Endothelial cell of umbilical vein (primary cell): ENCODE measurements around the gene RRAGB. TPM values are rescaled to one million over a fixed set of nuclear protein-coding genes. Genes with fewer than 3 reads are reported as not detected.

Experiments used
- BruUV-seq: library from RNA; stranded (reverse); fragments of 400-500 nt; replicated peaks from 2 replicates; lab custom pipeline; 2021; lab: Mats Ljungman, UMichigan
- CTCF ChIA-PET: fragments of 300-600, 350-600 bp; sonication (Branson Sonifier 250); formaldehyde crosslinking; loops from one replicate; lab custom pipeline; 2021; ENCODE audit warnings: antibody characterized with exemption, inconsistent platforms; lab: Charles Lee
- POLR2A ChIA-PET: fragments of 300-600, 350-600 bp; sonication (Branson Sonifier 250); formaldehyde crosslinking; loops from one replicate; lab custom pipeline; 2021; ENCODE audit warnings: antibody characterized with exemption, inconsistent platforms; lab: Charles Lee
- DNase-seq: peaks from one replicate; pipeline ENCODE4 v3.0.0-alpha.2; 2011; ENCODE audit warnings: low read depth, low spot score
- FAIRE-seq: peaks from 2 replicates; lab custom pipeline; 2011; peaks lifted over from hg19 to GRCh38; lab: Jason Lieb, UNC
- H2AFZ ChIP-seq: 2 replicates; pipeline ENCODE4 v1.6.0; 2012; ENCODE audit warnings: low read depth, low read length, control low read depth, inconsistent platforms
- H3K27ac ChIP-seq: 2 replicates; pipeline ENCODE4 v1.5.1; 2011; ENCODE audit warnings: low read depth, mild to moderate bottlenecking, control low read depth, low read length, moderate library complexity; ENCODE audit not compliant: insufficient read depth
- H3K27me3 ChIP-seq, 2 experiments: 2 replicates each; pipeline versions ENCODE4 v1.6.0 to v1.6.1; 2011; ENCODE audit warnings: low read length in 2 of 2, mixed read lengths in 1 of 2; ENCODE audit not compliant: control insufficient read depth in 2 of 2, insufficient read depth in 2 of 2
- H3K36me3 ChIP-seq, 2 experiments: 2 replicates in 1 of 2; 3 replicates in 1 of 2; pipeline ENCODE4 v1.5.1; 2011; ENCODE audit warnings: low read length in 2 of 2, mild to moderate bottlenecking in 1 of 2, moderate library complexity in 1 of 2; ENCODE audit not compliant: control insufficient read depth in 2 of 2, insufficient read depth in 2 of 2; ENCODE audit errors: extremely low read depth in 1 of 2
- H3K4me1 ChIP-seq: 3 replicates; pipeline ENCODE4 v1.5.1; 2011; ENCODE audit warnings: mild to moderate bottlenecking, low read length; ENCODE audit not compliant: control insufficient read depth, insufficient read depth; ENCODE audit errors: extremely low read depth
- H3K4me2 ChIP-seq: 2 replicates; pipeline ENCODE4 v1.6.1; 2011; ENCODE audit warnings: low read length, control low read depth, mixed read lengths; ENCODE audit not compliant: insufficient read depth
- H3K4me3 ChIP-seq, 3 experiments: fragments of 200-600 bp in 1 of 3; sonication (generic), shearing (Covaris generic) in 1 of 3; replicated peaks in 1 of 3; 2 replicates each; pipeline ENCODE4 v1.5.1; 2011 to 2016; ENCODE audit warnings: control low read depth in 3 of 3, low read length in 3 of 3, mild to moderate bottlenecking in 2 of 3, inconsistent platforms in 1 of 3, low read depth in 1 of 3, moderate library complexity in 1 of 3; ENCODE audit not compliant: insufficient read depth in 1 of 3
- H3K79me2 ChIP-seq: 2 replicates; pipeline ENCODE4 v1.6.0; 2012; ENCODE audit warnings: low read length, inconsistent platforms; ENCODE audit not compliant: control insufficient read depth, insufficient read depth
- H3K9ac ChIP-seq: replicated peaks from 2 replicates; pipeline ENCODE3; 2011; ENCODE audit warnings: low read length, control low read depth; ENCODE audit not compliant: insufficient read depth; ENCODE audit errors: extremely low read depth
- H3K9me1 ChIP-seq: replicated peaks from 3 replicates; pipeline ENCODE4 v1.6.0; 2011; ENCODE audit warnings: mild to moderate bottlenecking, low read length; ENCODE audit not compliant: control insufficient read depth, insufficient read depth; ENCODE audit errors: extremely low read depth
- H3K9me3 ChIP-seq: replicated peaks from 2 replicates; pipeline ENCODE4 v1.5.1; 2012; ENCODE audit warnings: low read length, inconsistent platforms; ENCODE audit not compliant: control insufficient read depth, insufficient read depth
- H4K20me1 ChIP-seq: replicated peaks from 2 replicates; pipeline ENCODE3; 2011; ENCODE audit warnings: mild to moderate bottlenecking, low read length; ENCODE audit not compliant: control insufficient read depth, insufficient read depth; ENCODE audit errors: extremely low read depth
- CTCF ChIP-seq, 2 donors: IDR thresholded peaks; 1 replicate in 1 of 2; 2 replicates in 1 of 2; pipeline ENCODE4 v1.5.1; 2011; ENCODE audit warnings: low read length in 2 of 2, mild to moderate bottlenecking in 2 of 2, moderate library complexity in 2 of 2, control low read depth in 1 of 2, inconsistent platforms in 1 of 2, low read depth in 1 of 2; ENCODE audit not compliant: insufficient read depth in 1 of 2; ENCODE audit errors: extremely low read depth in 1 of 2
- EZH2 ChIP-seq: IDR thresholded peaks from 2 replicates; pipeline ENCODE4 v1.6.1; 2012; ENCODE audit warnings: borderline replicate concordance, low read depth, mild to moderate bottlenecking, moderate library complexity, low read length, inconsistent platforms; ENCODE audit not compliant: severe bottlenecking
- FOS ChIP-seq: IDR thresholded peaks from 2 replicates; pipeline ENCODE4 v1.6.1; 2011; ENCODE audit warnings: mild to moderate bottlenecking, low read length, moderate library complexity, borderline replicate concordance; ENCODE audit not compliant: insufficient read depth
- GATA2 ChIP-seq: IDR thresholded peaks from 2 replicates; pipeline ENCODE4 v1.7.0; 2011; ENCODE audit warnings: low read depth, mild to moderate bottlenecking, moderate library complexity, mixed read lengths, low read length; ENCODE audit not compliant: insufficient read length, insufficient read depth
- JUN ChIP-seq: IDR thresholded peaks from 2 replicates; pipeline ENCODE4 v1.6.1; 2011; ENCODE audit warnings: borderline replicate concordance, low read depth; ENCODE audit not compliant: insufficient read length, insufficient read depth
- MAX ChIP-seq: IDR thresholded peaks from 2 replicates; pipeline ENCODE4 v1.6.1; 2011; ENCODE audit not compliant: insufficient read depth, insufficient read length
- MYC ChIP-seq: IDR thresholded peaks from one replicate; pipeline ENCODE4 v1.6.1; 2011; ENCODE audit warnings: mild to moderate bottlenecking, low read depth, low read length
- POLR2A ChIP-seq: IDR thresholded peaks from 2 replicates; pipeline ENCODE4 v1.6.1; 2012; ENCODE audit warnings: low read depth, mild to moderate bottlenecking, control low read depth, low read length
- POLR2AphosphoS5 ChIP-seq: IDR thresholded peaks from 2 replicates; pipeline ENCODE4 v1.6.1; 2012; ENCODE audit warnings: low read depth, mild to moderate bottlenecking, control low read depth, low read length, moderate library complexity; ENCODE audit not compliant: insufficient read depth
- dilution Hi-C: fragments of 300-500 bp; cut with MboI; formaldehyde crosslinking; loops from one replicate; pipeline ENCODE4 v1.15.0; 2019; ENCODE audit warnings: low sequenced_read_pairs; ENCODE audit not compliant: extremely low pct_ligation_motif_present
- intact Hi-C: fragments of 100-400 bp; cut with micrococcal nuclease; formaldehyde crosslinking; loops from one replicate; pipeline ENCODE4 v1.10.0; 2022
- polyA plus RNA-seq, 4 experiments: library from polyadenylated mRNA; depleted of rRNA in 3 of 4; stranded (reverse) in 3 of 4; unstranded in 1 of 4; fragments of >200 nt; gene quantifications; 2 replicates each; pipeline versions ENCODE4 v1.2.1 to v1.2.3, GENCODE V29; 2011 to 2012; ENCODE audit warnings: missing spikeins in 1 of 4
- total RNA-seq: library from RNA; stranded (reverse); gene quantifications from 2 replicates; pipeline ENCODE4 v1.2.3, GENCODE V29; 2021

The RRAGB gene
- total and polyA plus RNA-seq, 2 donors (not counting 3 experiments of a cell fraction or from before 2014, with no cell fraction given): 14.3 to 18.0 TPM

- FAIRE-seq: no peak
- no TSS peak for BruUV-seq
- CTCF ChIA-PET: no interaction called here
Observed at GRCh38 chrX:55796496-55796895, 78.9 kb downstream of the RRAGB start.

More at GRCh38 chrX:55796496-55796895, 78.9 kb downstream of the RRAGB start:
- H3K79me2 ChIP-seq: no peaks in the 10 kb centered on the region
- no peaks in the 10 kb centered on the region for H3K9me1 ChIP-seq
- H4K20me1 ChIP-seq: no peaks in the 10 kb centered on the region
- no peaks in the 10 kb centered on the region for H3K36me3 ChIP-seq
- no peaks in the 10 kb centered on the region for H3K9me3 ChIP-seq
- no peaks in the 10 kb centered on the region for H3K27me3 ChIP-seq
- no peak overlapping the region for H2AFZ ChIP-seq
- H3K4me1 ChIP-seq: no peaks in the 10 kb centered on the region
- POLR2A ChIA-PET: no interaction called here
- intact Hi-C loops: no loop called here
- no peak for TF ChIP-seq CTCF (IDR thresholded peaks at IDR 0.05; ENCODE audit: extremely low read depth in 1 of 2, insufficient read depth in 1 of 2, low read depth in 1 of 2, low read length in 2 of 2)
- TF ChIP-seq MAX: no peak
- TF ChIP-seq MYC: no peak
- TF ChIP-seq FOS: no peak
- no peak for TF ChIP-seq POLR2AphosphoS5
- TF ChIP-seq JUN: no peak
- no peak for TF ChIP-seq GATA2
- no peak for TF ChIP-seq POLR2A
- TF ChIP-seq EZH2: no peak
- H3K4me2 ChIP-seq: no peak overlapping the region
- no peak for DNase-seq
- H3K9ac ChIP-seq: no peak overlapping the region
- no peak overlapping the region for H3K27ac ChIP-seq
- dilution Hi-C loops: no loop called here
- no peak overlapping the region for H3K4me3 ChIP-seq
